Inflammatory macrophage treated with lipopolysaccharide for 1 hour (primary cell): ENCODE data around the gene IL16.
"Not testable (repeated sequence)": the region's sequence is repeated elsewhere in the genome, so short reads cannot be mapped to it uniquely, and the experiment has no call there.

Source experiments
- DNase-seq, 2 donors: peaks; one replicate each; pipeline ENCODE4 v3.0.0-alpha.2; 2020 to 2022

Gene IL16

GRCh38 chr15:81317642-81318017 lies 121.0 kb downstream of the IL16 start:
- DNase-seq: no peak

DNA sequence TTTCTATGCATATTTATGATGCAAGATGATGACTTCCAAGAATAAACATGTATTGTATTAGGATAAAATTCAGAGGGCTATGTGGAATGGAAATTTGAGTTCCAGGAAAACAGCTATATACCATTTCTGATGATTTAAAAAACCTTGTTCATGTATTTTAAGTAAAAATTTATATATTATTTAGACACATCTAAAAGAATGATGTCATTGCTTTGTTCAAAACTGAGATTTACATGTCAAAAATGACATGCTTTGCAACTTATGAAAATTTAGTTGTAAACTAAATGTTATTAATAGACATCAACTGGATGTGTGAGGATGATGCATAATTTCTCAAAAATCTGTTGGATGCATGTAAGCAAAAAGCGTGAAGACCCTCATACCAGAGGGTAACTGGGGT lies 125.0 kb downstream of the IL16 start:
- DNase-seq: no peak

DNA sequence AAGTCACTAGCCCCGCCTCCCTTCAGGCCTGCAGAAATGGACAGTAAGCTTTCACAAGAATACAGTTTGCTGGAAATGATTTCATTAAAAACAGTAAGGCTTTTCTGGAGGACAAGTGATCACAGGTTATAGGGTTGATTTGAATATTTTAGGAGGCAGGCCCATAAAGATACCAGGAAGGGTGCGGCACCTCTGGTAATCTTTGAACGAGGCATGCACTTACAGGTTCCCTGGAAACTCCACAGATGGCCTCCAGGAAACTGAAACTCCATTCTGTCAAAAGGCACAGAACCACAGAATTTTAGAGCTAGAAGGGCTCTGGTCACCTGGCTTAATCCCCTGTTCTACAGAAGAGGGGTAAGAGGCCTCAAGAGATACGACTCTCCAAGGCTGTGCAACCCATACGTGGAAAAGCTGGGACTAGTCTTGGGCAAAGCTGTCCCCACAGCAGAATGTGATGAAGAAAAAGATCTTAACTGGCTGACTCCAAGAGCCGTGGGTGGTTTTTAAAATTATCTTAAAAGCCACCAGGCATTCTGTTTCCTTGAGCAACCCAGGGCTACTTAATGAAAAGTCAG lies 126.1 kb downstream of the IL16 start:
- peak in 1 of 2 donors; percentile 52 for DNase-seq

GRCh38 chr15:81323559-81323943 lies 126.9 kb downstream of the IL16 start:
- DNase-seq: no peak

DNA sequence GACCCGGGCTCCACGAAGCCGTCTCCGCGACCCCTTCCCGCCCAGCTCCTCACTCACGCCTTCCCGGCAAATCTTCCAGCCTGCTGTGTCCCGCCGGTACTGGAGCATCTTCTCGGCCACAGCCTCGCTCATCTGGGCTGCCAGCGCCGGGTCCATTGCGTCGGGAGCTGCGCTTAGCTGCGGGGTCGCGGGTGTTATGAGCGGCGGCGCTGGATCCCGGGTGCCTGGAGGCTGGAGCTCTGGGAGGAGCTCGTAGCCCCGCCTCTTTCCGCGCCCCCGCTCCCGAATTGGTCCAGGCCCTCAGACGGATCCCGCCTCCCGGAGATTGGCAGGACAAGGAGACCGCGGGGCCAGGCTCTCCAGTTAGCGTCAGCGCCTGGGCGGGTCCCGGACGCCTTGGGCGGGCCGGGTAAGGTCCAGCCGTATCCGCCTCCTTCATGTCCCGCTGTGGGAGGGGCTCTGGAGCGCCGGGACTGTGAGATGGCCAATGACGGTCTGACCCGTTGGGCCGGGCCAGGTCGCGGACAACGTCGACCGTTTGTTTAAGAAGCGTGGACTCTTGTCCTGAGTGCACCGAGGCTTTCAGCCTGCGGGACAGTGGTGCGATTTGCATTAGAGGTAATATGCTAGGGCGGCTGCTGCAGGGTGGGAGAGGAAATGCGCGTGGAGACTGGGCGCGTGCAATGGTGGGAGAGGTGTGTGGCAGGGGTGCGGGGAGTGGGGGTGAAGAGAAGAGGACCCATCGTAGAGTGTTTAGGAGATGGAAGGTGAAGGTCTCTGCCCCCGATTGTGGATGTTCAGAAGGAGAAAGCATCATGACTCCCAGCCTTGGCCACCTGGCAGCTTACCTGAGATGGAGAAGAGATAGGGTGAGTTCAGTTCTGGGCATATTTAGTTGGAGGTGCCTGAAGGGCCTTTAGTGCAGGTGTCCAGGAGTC lies 127.5 kb downstream of the IL16 start, which contains the start of gene STARD5:
STARD5 (minus strand) TSS at position 198 of the 938 bp plus-strand sequence; CDS start at position 156, 42 bp downstream.
- peak; percentile 98 to 99 for DNase-seq

GRCh38 chr15:81326466-81327212 lies 130.0 kb downstream of the IL16 start:
- no peak for DNase-seq

GRCh38 chr15:81327516-81327915 lies 130.8 kb downstream of the IL16 start:
- DNase-seq: peak; percentile 35 to 75

DNA sequence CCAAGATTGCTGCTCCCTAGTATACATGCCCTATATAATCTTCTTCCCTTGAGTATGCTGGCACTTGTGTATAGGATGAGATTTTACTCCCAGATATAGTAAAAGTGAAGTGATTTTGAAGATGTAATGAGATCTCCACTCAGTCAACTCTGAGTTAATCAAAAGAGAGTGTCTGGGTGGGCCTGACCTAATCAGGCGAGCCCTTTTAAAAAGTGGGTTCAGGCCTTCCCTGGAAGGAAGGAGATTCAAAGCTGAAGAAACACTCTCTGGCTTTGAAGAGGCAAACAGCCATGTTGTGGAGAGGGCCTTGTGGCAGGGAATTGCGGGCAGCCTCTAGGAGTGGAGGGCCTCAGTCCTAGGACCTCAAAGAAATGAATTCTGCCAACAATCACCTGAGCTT lies 132.8 kb downstream of the IL16 start:
- DNase-seq: no peak

DNA sequence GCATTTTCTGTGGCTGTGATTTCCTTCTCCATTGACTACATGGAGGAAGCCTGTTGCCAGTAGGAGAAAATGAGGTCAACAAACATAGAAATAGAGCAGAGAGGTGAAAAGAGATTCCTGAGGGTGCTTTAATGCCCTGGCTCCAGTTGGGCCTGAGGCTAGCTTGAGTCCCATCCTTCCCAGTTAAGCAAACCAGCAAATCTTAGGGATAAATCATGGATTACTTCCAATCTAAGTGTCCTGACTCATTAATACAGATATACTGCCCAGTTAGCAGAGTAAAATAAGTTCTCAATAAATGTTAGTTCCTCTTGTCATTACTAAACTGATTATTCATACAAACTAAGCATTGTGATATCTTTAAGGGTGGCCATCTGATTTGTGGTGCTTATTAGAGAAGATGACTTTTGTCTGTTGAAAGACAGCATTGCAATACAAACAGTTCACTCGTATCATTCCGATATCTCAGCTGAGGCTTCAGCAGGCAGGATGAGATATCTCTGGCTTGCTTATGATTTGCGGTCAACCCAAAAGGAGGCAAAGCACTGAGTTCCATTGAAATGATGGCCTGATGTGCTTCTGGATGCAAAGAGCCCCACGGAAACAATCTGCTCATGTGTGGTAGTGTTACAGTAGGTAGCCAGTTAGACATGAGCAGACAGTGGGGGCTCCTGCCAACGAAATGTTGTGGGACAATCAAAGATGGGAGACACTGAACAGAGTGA lies 133.8 kb downstream of the IL16 start:
- DNase-seq: peak; percentile 31 to 50

GRCh38 chr15:81331141-81331540 lies 134.5 kb downstream of the IL16 start:
- DNase-seq: not testable (repeated sequence)

- DNase-seq: no peak
These were observed 134.9 kb downstream of the IL16 start for GRCh38 chr15:81331600-81331999.

DNA sequence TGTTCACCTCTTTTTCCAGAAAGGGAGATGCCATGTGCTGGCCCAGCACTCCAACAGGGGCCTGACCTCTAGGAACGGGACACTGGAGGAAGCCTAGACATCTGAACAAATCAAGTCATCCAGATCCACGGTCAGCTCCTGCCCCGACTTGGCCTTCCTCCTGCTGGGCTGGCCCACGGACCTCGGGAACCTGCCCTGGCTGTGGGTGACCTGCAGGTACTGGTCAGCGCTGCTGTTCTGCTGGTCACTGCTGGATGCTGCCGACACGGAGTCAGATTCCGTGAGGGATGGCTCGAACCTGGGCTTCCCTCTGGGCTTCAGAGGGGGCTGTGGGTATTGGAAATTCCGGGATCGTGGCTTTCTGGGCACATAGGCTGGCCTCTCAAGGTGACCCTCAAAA lies 135.6 kb downstream of the IL16 start:
- DNase-seq: no peak

- no peak for DNase-seq
These were observed 136.7 kb downstream of the IL16 start for GRCh38 chr15:81333363-81333762.

DNA sequence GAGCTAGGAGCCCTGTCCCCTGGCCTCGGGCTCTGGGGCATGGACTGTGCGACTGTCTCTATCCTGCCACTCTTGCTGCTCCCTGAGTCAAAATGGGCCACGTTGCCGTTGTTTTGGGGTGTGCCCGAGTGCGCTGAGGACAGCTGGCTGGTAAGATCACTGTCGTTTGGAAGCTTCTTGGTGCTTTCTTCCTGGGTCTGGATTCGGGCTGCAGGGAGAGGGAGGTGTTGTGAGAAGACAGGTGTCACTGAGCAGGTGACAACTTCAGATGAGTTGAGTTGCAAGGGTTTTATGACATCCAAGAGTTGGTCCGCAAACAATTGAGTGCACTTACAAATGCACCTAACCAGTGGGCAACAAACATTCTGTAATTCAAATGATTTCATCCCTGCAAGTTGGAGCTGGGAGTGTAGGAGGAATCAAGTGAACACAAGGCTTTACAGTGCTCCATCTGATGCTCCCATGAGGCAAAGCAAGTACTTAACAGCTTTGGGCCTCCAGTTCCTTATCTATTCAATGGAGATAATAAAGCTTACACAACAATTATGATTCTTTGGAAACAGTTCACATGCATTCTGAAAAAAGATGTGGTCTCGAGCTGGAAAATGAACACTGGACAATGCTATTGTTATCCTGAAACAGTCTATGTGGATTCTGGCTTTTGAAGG lies 138.2 kb downstream of the IL16 start:
- no peak for DNase-seq

- DNase-seq: no peak
These were observed 139.0 kb downstream of the IL16 start for GRCh38 chr15:81335631-81336030.

DNA sequence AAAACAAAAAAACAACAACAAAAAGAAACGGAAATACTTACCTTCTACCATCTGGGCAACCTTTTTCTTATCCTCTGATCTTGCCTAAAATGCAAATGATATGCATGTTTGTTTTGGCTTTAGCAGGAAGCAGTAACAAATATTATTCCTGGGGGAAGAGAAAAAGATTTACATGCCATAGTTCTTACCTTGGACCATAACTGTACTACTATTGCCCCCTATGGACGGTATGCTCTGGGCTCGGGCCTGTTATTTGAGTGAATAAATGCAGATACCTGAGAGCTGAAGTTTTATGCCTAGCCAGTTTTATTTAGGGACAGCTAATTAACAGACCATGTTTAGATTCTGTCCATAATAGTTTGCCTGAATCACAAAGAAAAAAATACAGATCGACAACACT lies 139.9 kb downstream of the IL16 start:
- peak in 1 of 2 donors; percentile 32 for DNase-seq

- DNase-seq: no peak
These were observed 140.6 kb downstream of the IL16 start for GRCh38 chr15:81337241-81337640.

DNA sequence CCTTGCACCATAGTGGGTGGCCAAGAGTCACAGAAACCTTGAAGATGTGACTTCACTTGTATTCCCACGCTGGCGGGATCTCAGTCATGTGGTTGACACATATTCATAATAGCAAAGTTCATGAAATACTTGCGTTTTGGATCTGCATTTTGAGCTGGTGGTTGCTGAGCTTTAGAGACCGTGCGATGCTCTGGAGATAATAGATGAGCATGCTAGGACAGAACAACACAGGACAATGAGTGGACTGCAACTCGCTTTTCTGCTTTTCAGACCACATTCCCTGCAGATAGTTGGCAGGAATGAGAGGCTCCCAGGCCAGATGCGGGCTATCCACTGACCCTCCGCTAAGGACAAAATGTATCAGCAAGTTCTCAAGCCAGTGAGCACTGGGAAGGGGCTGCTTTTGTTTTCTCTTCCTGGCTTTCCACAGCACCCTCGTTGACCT lies 141.1 kb downstream of the IL16 start:
- DNase-seq: no peak

DNA sequence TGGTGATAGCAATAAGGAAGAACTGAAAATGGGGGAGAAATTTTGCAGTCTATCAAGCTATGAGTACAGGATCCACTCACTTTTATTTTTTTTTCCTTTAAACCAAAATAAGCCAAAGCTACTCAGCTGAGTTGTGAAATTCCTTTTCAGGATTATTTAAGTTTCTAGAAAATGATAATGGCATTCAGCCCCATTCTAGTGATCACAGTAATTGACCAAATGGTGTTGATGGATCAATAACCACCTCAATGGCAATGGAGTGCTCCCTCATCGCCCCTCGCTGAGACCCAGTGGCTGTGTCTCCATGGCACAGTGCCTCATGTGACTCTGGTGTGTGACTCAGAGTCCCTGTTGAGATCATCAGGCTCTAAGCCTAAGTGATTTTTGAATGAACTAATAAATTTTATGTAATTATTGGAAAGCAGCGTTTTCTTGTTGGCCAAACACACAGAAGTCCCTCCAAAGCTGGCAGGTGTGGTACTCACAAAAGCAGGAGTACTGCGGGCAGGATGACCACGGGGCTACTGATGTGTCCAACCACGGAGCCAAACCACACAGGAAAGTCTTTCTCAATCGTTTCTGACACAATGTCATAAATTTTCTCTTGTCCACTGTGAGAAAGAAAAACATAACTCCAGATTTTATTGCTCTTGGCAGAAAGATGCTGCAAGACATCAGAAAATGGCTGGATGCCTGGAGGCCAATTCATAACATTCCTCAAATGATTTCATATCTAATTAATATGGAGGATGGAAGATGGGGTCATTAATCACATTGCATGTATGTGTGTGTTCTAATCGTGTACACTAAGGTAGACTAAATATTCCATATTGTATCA lies 141.7 kb downstream of the IL16 start:
- peak; percentile 48 to 57 for DNase-seq

DNA sequence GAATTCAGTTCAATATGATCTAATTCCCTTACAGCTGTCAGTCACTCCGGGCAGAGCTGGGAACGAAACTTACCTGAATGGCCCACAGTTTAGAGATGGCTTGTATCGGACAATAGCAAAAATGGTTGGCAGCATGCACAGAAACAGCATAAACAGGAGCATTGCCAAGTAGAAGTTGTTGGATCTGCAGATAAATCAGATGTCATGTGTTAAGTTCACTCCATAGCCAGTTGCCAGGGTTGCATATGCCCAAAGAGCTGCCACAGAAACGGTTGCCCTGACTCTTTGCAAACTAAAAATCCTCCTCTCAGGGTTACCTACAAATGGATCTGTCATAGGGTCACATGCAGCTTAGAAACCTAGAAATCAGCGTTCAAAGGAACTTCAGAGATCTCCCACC lies 142.6 kb downstream of the IL16 start:
- DNase-seq: no peak

- no peak for DNase-seq
These were observed 143.2 kb downstream of the IL16 start for GRCh38 chr15:81339851-81340250.
